ENCODE results near the gene KLHL40.

- TF ChIP-seq POLR2A (IDR thresholded peaks at IDR 0.05; ENCODE audit: low read length) = no peak
- TF ChIP-seq GATA1 (IDR thresholded peaks at IDR 0.05; ENCODE audit: low read depth, low read length) = no peak
These were observed 47.6 kb downstream of the KLHL40 start for GRCh38 chr3:42732829-42733459.

Data from erythroblast (primary cell).